HG02981 (cell line): Measurements from ENCODE around the gene GTF2A1L.

ENCODE experiments used
- ATAC-seq: cut with Tn5 transposase; IDR thresholded peaks from one replicate; pipeline ENCODE4 v1.9.1; 2021; ENCODE audit warnings: mild to moderate bottlenecking, moderate library complexity; ENCODE audit not compliant: unreplicated experiment

GTF2A1L gene

DNA sequence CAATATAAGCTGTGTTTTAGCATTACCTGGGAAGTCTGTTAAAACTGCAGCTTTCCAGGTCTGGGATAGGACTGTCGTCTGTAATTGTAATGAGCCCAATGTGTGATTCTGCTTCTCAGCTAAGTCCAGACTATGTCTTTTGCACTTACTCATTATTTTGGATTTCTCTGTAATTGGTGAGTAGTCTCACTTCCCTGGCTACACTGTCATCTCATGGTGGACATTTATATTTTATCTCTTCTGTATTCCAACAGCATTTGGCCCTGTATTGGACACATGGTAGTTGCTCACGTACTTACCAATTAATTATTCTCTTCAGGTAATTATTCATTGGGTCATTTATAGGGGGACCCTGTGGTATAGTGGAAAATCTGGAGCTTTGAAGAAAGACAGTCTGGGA, 109.9 kb downstream of the GTF2A1L start:
- no peak for ATAC-seq

DNA sequence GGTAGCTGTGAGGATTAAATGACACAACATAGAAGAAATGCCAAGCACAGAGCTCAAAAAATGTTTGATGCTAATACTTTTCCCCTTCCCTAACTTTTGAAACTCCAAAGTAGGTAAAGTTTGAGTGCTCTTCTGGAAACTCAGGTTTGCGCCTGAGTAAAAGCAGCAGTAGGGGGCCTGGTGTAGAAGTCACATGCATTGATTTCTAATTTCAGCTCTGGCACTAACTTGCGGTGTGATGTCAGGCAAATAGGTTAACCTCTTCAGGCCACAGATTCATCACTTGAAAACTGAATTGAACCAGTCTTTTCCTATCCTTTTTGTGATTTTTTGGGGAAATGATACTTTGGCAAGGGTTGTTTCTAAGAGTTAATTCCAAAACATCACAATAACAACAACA, 110.6 kb downstream of the GTF2A1L start:
- no peak for ATAC-seq

DNA sequence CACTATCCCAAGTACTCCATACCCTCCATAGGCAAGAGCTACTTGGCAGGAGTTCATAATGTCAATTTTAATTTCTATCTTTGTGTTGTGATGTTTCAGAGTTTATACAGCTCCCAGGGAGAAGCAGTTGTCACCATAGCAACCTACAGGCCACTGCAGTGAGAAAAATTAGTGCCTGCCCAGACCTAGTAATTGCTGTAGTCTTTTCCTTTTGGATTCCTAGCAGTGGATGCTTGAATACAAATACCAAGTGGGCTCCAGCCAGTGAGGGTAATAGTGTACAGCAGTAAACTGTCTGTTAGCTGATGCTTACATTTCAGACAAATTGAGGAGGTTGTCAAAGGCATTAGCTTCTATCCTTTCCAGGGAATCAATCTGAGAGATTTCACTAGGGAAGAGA, 111.2 kb downstream of the GTF2A1L start:
- ATAC-seq = no peak
